Left forelimb (tissue), 1 donor: ENCODE data around the gene PRLH.

Source experiments
- DNase-seq: peaks from one replicate; pipeline ENCODE4 v3.0.0-alpha.2; 2018; ENCODE audit warnings: low spot score

The PRLH gene

DNA sequence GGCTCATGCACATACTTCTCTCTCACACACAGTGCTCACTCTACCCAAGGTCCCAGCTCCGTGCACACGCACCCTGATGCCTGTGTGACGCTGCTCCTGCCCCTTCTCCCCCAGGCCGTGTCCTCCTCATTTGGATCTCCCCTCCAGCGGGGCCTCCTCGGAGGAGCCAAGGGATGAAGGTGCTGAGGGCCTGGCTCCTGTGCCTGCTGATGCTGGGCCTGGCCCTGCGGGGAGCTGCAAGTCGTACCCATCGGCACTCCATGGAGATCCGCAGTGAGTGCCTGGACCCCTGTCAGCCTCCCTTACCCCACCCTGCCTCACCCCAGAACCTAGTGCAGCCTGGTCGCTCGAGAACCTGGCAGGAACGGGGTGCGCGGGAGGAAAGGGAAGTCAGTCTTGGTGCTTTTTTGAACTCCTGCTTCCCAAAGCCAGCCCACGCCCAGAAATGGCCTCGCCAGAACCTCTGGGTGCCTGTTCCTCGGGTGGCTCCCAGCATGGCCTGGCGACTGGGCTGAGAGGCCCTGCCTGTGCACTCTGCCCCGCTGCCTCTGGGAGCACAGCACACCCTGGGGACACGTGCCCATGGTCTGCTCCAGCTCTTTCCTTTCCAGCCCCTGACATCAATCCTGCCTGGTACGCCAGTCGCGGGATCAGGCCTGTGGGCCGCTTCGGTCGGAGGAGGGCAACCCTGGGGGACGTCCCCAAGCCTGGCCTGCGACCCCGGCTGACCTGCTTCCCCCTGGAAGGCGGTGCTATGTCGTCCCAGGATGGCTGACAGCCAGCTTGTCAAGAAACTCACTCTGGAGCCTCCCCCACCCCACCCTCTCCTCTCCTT lies at the start of gene PRLH:
PRLH (plus strand) TSS at position 174 of the 835 bp plus-strand sequence; CDS start at position 174, 0 bp downstream.
- DNase-seq = no peak

DNA sequence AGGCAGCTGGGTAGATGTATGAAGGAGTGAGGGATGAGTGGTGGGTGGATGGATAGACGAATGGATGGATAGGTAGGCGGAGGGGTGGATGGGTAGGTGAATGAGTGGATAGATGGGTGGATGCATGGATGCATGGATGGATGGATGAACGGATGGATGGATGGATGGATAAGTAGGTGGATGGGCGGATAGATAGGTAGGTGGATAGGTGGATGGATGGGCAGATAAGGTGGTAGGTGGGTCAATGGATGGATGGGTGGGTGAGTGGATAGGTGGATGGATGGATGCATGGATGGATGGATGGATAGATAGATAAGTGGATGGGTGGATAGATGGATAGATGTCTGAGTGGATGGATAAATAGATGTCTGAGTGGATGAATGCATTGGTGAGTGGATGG lies 49.2 kb upstream of the PRLH start:
- DNase-seq = no peak

- no peak for DNase-seq
Measured at GRCh38 chr2:237517990-237518389, 48.4 kb upstream of the PRLH start.

DNA sequence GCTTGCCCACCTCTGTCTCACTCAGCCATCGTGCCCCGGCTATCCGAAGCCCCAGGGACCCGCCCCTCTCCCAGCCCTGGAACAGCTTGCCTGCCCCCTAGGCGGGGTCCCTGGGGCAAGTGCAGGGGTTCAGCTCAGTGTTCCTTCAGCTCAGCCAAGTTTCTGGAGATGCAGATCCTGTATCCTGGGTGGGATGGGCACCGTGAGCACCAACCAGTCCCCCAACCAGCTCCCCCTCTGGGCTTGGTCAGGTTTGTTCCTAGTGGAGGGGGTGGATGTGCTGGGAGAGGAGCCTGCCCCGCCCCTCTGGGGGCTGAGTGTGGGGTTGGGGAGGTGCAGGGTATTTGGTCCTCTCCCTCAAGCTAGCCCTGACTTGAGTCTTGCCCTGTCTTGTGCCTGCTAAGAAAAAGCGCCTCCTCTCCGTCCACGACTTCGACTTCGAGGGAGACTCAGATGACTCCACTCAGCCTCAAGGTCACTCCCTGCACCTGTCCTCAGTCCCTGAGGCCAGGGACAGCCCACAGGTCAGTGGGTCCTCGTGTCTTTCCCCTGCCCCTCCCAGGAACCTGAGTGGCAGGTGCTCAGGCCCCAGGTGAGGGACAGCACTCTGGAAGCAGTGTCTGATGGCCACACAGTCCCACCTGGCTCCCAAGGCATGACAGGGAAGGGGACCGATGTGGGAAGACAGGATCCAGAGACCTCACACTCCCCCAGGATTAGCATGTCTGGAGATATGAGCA lies 46.7 kb upstream of the PRLH start:
- DNase-seq = no peak

GRCh38 chr2:237520290-237520689 lies 46.1 kb upstream of the PRLH start:
- no peak for DNase-seq

GRCh38 chr2:237524631-237525030 lies 41.7 kb upstream of the PRLH start:
- no peak for DNase-seq

DNA sequence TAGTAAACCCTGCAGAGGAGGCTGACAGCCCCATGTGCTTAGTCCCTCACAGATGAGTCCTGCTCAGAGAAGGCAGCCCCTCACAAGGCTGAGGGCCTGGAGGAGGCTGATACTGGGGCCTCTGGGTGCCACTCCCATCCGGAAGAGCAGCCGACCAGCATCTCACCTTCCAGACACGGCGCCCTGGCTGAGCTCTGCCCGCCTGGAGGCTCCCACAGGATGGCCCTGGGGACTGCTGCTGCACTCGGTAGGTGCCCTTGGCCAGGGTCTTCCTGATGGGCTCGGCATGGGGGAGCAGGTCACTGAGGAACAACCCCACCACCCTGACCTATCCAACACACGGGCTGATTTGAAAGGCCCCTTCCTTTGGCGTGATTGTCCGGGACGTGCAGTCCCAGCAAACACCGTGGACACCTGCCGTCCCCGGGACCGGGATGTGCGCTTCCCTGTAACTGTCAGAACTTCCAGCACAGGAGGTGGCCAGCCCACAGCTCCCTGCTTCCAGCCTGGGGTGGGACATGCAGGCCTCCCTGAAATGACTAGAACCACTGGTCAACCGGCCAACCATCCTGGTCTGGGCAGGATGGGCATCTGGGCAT lies 40.7 kb upstream of the PRLH start:
- DNase-seq = no peak

GRCh38 chr2:237527233-237527632 lies 39.1 kb upstream of the PRLH start:
- no peak for DNase-seq

GRCh38 chr2:237527766-237528165 lies 38.6 kb upstream of the PRLH start:
- no peak for DNase-seq

GRCh38 chr2:237529452-237530402 lies 36.6 kb upstream of the PRLH start:
- DNase-seq = no peak

DNA sequence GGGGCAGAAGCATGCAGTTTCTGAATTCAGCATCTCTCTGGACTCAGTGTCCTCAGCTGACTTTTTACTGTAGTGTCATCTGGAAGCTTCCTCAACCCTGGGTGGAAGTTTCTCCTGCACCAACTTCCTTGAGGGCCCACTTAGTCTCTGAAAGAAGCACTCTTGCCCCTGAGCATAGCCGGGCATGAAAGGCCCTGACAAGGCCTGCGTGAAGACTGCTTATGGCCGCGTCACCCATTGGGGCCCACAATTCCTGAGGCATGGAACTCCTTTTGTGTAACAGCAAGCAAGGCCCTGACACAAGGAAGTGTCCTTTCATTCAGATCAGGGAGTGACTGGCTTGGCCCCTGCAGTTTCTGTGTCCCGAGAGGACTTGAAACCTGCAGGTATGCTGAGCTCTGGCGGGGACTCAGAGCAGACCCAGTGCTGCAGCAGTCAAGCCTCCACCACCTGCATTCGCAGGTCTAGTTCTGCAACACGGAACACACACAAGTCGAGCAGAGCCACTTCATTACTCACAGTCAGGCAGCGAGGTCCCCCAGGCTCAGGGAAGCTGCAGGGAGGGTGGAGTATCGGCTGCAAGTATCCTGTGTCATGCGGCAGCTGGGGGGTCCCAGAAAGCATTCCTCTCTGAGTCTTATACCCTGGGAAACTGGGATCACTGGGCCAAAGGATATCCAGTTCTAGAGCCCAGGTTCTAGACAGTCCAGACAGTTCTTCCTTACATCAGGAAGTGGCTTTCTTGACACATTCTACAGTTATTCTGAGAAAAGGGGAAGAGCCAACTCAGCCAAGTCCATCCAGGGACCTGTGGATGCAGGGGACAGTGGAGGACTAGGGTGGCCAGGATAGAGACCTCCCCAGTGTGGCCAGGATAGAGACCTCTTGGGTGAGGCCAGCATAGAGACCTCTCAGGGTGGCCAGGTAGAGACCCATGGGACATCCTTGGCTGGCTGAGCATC lies 35.6 kb upstream of the PRLH start:
- no peak for DNase-seq

GRCh38 chr2:237532160-237532559 lies 34.2 kb upstream of the PRLH start:
- DNase-seq = no peak

GRCh38 chr2:237533668-237534161 lies 32.7 kb upstream of the PRLH start:
- no peak for DNase-seq

DNA sequence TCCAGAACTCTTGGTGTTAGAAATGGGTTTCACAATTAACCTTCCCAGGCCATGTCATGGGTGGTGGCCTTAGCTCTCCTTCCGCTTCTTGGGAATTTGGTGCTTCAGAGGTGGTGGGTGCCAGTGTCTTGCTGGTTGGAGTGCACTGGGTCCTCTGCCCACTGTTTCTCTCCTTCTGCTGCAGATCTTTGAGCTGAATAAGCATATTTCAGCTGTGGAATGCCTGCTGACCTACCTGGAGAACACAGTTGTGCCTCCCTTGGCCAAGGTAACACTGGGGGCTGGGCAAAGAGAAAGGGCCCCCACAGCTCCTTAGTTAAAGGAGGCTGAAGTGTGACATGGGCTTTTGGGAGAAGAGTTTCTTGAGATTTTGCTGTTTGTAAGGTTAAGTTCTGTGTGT lies 32.0 kb upstream of the PRLH start:
- DNase-seq = no peak

- no peak for DNase-seq
Measured at GRCh38 chr2:237535385-237536082, 30.8 kb upstream of the PRLH start.

GRCh38 chr2:237536083-237536415 lies 30.3 kb upstream of the PRLH start:
- no peak for DNase-seq

DNA sequence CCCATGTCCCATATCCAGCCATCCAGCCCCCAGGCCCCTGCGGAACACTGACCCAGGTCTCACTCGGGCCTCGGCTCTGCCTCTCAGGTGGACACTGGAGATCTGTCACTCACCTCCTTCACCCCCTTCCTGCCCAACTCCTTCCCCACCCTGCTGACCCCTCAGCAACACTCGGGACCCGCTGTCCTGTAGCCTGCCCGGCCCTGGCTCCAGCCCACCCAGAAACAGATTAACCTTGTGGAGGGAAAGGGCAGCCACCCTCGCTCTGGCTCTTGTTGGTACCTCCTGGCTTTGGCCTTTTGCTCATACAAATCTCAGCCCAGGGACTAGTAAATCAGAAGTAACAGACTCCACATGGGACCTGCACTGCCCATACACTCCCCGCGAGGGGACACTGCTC lies 29.8 kb upstream of the PRLH start:
- DNase-seq = no peak

- no peak for DNase-seq
Measured at GRCh38 chr2:237538001-237538720, 28.2 kb upstream of the PRLH start.

DNA sequence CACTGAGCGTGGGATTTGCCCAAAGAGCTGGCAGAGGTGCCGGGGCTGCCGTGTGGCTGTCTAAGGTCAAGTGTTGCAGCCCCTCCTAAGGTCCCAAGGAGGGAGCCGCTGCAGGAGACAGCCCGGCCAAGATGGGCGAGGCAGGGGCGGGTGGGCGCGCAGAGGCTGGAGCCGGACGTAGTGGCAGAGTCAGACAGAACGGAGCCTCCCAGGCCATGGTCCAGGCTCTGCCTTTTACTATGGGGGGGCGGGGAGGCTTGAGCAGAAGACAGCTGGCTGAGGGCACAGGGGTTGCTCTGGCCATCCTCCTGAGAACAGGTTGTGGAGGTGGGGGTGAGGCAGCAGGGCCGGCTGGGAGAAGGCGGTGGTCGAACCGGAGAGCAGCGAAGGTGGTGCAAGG lies 27.5 kb upstream of the PRLH start:
- no peak for DNase-seq
